A549 treated with ZK216348 at 1 μM for 4 hours (cell line): ENCODE measurements around the gene CFAP119. TPM values are rescaled to one million over a fixed set of nuclear protein-coding genes. Genes with fewer than 3 reads are reported as not detected.

ENCODE experiments used
- total RNA-seq: library from RNA; stranded (reverse); fragments of 200-300 nt; extraction: Qiagen RNA extraction; gene quantifications from 5 replicates; pipeline ENCODE4 v1.2.3, GENCODE V29; 2022; ENCODE audit warnings: low read depth

CFAP119 gene
- total RNA-seq = 4.3 to 10.0 TPM (median 8.4 TPM) in 5 replicates

GRCh38 chr16:30761928-30762902, at the start of gene CFAP119, which contains the start of gene RNF40:
Gene CFAP119 (minus strand): TSS chr16:30762062. CDS start chr16:30761748, 314 bp downstream.
Gene RNF40 (plus strand): TSS chr16:30762322. CDS start chr16:30762546, 224 bp downstream.

GRCh38 chr16:30786936-30787612, 25.2 kb upstream of the CFAP119 start, which contains the start of gene ZNF629:
Gene ZNF629 (minus strand): TSS chr16:30787205. CDS start chr16:30784482, 2,723 bp downstream.

GRCh38 chr16:30747799-30748633, 13.8 kb downstream of the CFAP119 start, which contains the start of gene PHKG2:
Gene PHKG2 (plus strand): TSS chr16:30748425. CDS start chr16:30748821, 396 bp downstream.

Other genes with a start within 250 kb of the CFAP119 start
- gene ZNF768, start 235.5 kb downstream of the CFAP119 start, total RNA-seq = 30.8 to 51.6 TPM (median 48.5 TPM) in 5 replicates
- gene ZNF747, start 227.2 kb downstream of the CFAP119 start, total RNA-seq = 2.7 to 4.7 TPM (median 4.1 TPM) in 5 replicates
- gene ZNF764, start 203.7 kb downstream of the CFAP119 start, total RNA-seq = 3.1 to 7.0 TPM (median 5.5 TPM) in 5 replicates
- 6.1 to 12.0 TPM (median 7.0 TPM) in 5 replicates for gene ZNF688, start 190.3 kb downstream of the CFAP119 start, total RNA-seq
- not detected in 5 replicates for gene ZNF785, start 176.4 kb downstream of the CFAP119 start, total RNA-seq
- 7.7 to 9.6 TPM (median 8.6 TPM) in 5 replicates for gene ZNF689, start 151.7 kb downstream of the CFAP119 start, total RNA-seq
- gene PRR14, start 111.1 kb downstream of the CFAP119 start, total RNA-seq = 17.0 to 26.6 TPM (median 23.2 TPM) in 5 replicates
- gene FBRS, start 103.6 kb downstream of the CFAP119 start, total RNA-seq = 24.6 to 46.9 TPM (median 43.3 TPM) in 5 replicates
- gene SRCAP, start 62.9 kb downstream of the CFAP119 start, total RNA-seq = 5.9 to 34.3 TPM (median 23.6 TPM) in 5 replicates
- gene PHKG2, start 13.6 kb downstream of the CFAP119 start, total RNA-seq = 15.2 to 28.7 TPM (median 25.5 TPM) in 5 replicates
- gene RNF40, start 260 bp upstream of the CFAP119 start, total RNA-seq = 51.8 to 92.6 TPM (median 84.3 TPM) in 5 replicates
- gene ZNF629, start 25.1 kb upstream of the CFAP119 start, total RNA-seq = 15.6 to 17.9 TPM (median 17.8 TPM) in 5 replicates
- 24.0 to 43.8 TPM (median 43.2 TPM) in 5 replicates for gene BCL7C, start 132.0 kb upstream of the CFAP119 start, total RNA-seq
- 0.14 to 0.32 TPM (median 0.30 TPM) in 3 of 5 replicates, not detected in the others for gene CTF1, start 134.6 kb upstream of the CFAP119 start, total RNA-seq
- gene FBXL19, start 161.5 kb upstream of the CFAP119 start, total RNA-seq = 8.6 to 23.7 TPM (median 22.0 TPM) in 5 replicates
- gene ORAI3, start 187.0 kb upstream of the CFAP119 start, total RNA-seq = 8.1 to 18.1 TPM (median 12.5 TPM) in 5 replicates
- 12.6 to 22.9 TPM (median 21.6 TPM) in 5 replicates for gene SETD1A, start 195.7 kb upstream of the CFAP119 start, total RNA-seq
- gene HSD3B7, start 223.1 kb upstream of the CFAP119 start, total RNA-seq = 9.5 to 18.2 TPM (median 13.8 TPM) in 5 replicates
- 1.6 to 2.9 TPM (median 1.8 TPM) in 5 replicates for gene STX1B, start 248.6 kb upstream of the CFAP119 start, total RNA-seq